ENCODE data around the gene PRKCA.

Gene PRKCA

GRCh38 chr17:66468241-66469087 is 166.1 kb downstream of the PRKCA start:
- TF ChIP-seq REST (IDR thresholded peaks at IDR 0.05; ENCODE audit: insufficient read depth in 1 of 2, low read depth in 2 of 2, low read length in 2 of 2) (0 out of 4 replicates have a peak, but pooled peaks of 1 of the 2 experiments have one; percentile 35), SIN3A (IDR thresholded peaks at IDR 0.05; ENCODE audit: borderline replicate concordance, insufficient read depth, low read length) (peak; percentile 78; the same call in 1 of the 2 replicates), POLR2AphosphoS5 (IDR thresholded peaks at IDR 0.05; ENCODE audit: low read depth, low read length) (peak; percentile 67), TAF1 (IDR thresholded peaks at IDR 0.05; ENCODE audit: borderline replicate concordance, insufficient read depth, low read length) (peak; percentile 51; the same call in 1 of the 2 replicates), FOXP2 (optimal IDR thresholded peaks at IDR 0.05; ENCODE audit: borderline replicate concordance, extremely low read depth, extremely low read length, insufficient read depth) (no peak)

DNA sequence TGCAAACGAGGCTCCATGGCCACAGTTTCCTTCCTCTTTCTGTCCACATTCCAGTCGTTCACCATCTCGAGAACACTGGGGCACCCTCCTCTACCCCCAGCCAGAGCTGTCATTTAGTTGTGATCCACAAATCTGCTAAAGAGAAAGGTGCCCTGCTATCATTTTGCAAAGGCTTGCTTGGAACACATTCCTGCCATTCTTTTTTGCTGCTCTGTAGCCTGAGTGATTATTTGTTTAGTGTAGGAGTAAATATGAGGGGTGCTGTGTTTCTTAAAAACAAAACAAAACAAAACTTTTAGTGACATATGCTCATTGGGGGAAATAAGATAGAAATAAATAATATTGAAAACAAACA is 166.7 kb downstream of the PRKCA start:
- TF ChIP-seq FOXP2 (optimal IDR thresholded peaks at IDR 0.05; ENCODE audit: borderline replicate concordance, extremely low read depth, extremely low read length, insufficient read depth) (no peak), SIN3A (IDR thresholded peaks at IDR 0.05; ENCODE audit: borderline replicate concordance, insufficient read depth, low read length) (no peak)

DNA sequence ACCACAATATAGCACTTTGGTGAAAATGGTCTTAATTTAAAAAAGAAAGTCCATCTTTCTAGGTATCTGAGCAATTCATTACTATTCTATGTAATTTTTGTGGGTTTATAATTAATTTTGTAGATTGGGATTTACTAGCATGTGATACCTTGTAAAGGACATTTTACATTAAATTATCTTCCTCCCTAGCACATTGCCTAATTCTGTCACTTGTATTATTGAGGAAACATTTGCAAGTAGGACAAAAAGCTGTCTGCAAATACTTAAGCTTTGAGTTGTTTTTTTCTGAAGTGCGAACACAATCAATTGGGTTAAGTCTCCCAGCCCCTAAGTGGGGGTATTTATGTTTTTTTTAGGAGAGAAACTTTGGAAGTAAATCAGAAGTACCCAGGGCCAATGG is 167.0 kb downstream of the PRKCA start:
- TF ChIP-seq REST (IDR thresholded peaks at IDR 0.05; ENCODE audit: insufficient read depth in 1 of 2, low read depth in 2 of 2, low read length in 2 of 2), result no peak
- no peak for TF ChIP-seq POLR2AphosphoS5 (IDR thresholded peaks at IDR 0.05; ENCODE audit: low read depth, low read length)
- TF ChIP-seq SIN3A (IDR thresholded peaks at IDR 0.05; ENCODE audit: borderline replicate concordance, insufficient read depth, low read length), result no peak
- TF ChIP-seq FOXP2 (optimal IDR thresholded peaks at IDR 0.05; ENCODE audit: borderline replicate concordance, extremely low read depth, extremely low read length, insufficient read depth), result no peak
- TF ChIP-seq TAF1 (IDR thresholded peaks at IDR 0.05; ENCODE audit: borderline replicate concordance, insufficient read depth, low read length), result no peak

GRCh38 chr17:66469890-66470289 is 167.5 kb downstream of the PRKCA start:
- TF ChIP-seq TAF1 (IDR thresholded peaks at IDR 0.05; ENCODE audit: borderline replicate concordance, insufficient read depth, low read length) (no peak), REST (IDR thresholded peaks at IDR 0.05; ENCODE audit: insufficient read depth in 1 of 2, low read depth in 2 of 2, low read length in 2 of 2) (no peak), POLR2AphosphoS5 (IDR thresholded peaks at IDR 0.05; ENCODE audit: low read depth, low read length) (no peak), SIN3A (IDR thresholded peaks at IDR 0.05; ENCODE audit: borderline replicate concordance, insufficient read depth, low read length) (no peak), FOXP2 (optimal IDR thresholded peaks at IDR 0.05; ENCODE audit: borderline replicate concordance, extremely low read depth, extremely low read length, insufficient read depth) (no peak)

DNA sequence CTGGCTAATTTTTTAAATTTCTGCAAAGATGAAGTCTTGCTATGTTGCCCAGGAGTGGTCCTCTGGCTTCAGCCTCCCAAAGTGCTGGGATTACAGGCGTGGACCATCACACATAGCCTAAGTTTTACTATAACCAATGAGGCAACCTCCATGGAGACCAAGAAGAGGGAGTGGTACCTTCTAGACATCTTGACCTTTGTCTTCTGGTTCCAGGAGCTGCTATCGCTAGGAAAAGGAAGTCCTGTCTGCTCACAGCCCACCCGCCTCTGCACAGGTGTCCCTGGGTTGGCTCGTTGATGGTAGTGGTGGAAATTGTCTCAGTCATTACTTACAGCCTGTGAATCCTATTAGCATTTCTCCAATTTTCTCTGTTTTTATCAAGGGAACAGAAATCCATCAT is 169.7 kb downstream of the PRKCA start:
- TF ChIP-seq POLR2AphosphoS5 (IDR thresholded peaks at IDR 0.05; ENCODE audit: low read depth, low read length) (no peak), SIN3A (IDR thresholded peaks at IDR 0.05; ENCODE audit: borderline replicate concordance, insufficient read depth, low read length) (no peak), TAF1 (IDR thresholded peaks at IDR 0.05; ENCODE audit: borderline replicate concordance, insufficient read depth, low read length) (no peak), REST (IDR thresholded peaks at IDR 0.05; ENCODE audit: insufficient read depth in 1 of 2, low read depth in 2 of 2, low read length in 2 of 2) (no peak), FOXP2 (optimal IDR thresholded peaks at IDR 0.05; ENCODE audit: borderline replicate concordance, extremely low read depth, extremely low read length, insufficient read depth) (no peak)
